ENCODE results near the gene NOSTRIN. TPM values are rescaled to one million over a fixed set of nuclear protein-coding genes. Genes with fewer than 3 reads are reported as not detected.

Gene NOSTRIN
- total and polyA plus RNA-seq, 5 experiments from 2014 or later, result 0.55 TPM; not detected in 4

- no peak for DNase-seq
- POLR2A ChIA-PET, result no interaction called here
- no peak overlapping the region for H3K4me3 Mint-ChIP-seq
- no peaks in the 10 kb centered on the region for H3K4me1 Mint-ChIP-seq
- peaks cover 0 to 3% (median 0%) of the 10 kb centered on the region in 9 donors for H3K9me3 Mint-ChIP-seq
- no peak for ATAC-seq
- H3K36me3 Mint-ChIP-seq, result no peaks in the 10 kb centered on the region
- H3K27me3 Mint-ChIP-seq, result peaks cover 0 to 2% (median 0%) of the 10 kb centered on the region in 5 donors
- H3K27ac Mint-ChIP-seq, result no peak overlapping the region
Measured at GRCh38 chr2:168794968-168795367, 7.5 kb upstream of the NOSTRIN start.

GRCh38 chr2:168796090-168796577, 6.3 kb upstream of the NOSTRIN start:
- ATAC-seq, result no peak

GRCh38 chr2:168796583-168797285, 5.7 kb upstream of the NOSTRIN start:
- Mint-ChIP-seq H3K27me3 (peaks cover 0 to 3% (median 2%) of the 10 kb centered on the region in 5 donors), H3K9me3 (no peaks in the 10 kb centered on the region), H3K27ac (peak overlapping the region in 2 of 10 donors; percentile 12), H3K4me1 (no peaks in the 10 kb centered on the region), H3K36me3 (no peaks in the 10 kb centered on the region), H3K4me3 (no peak overlapping the region)
- ATAC-seq (no peak), DNase-seq (no peak)
- POLR2A ChIA-PET, result no interaction called here

More at GRCh38 chr2:168796090-168796577, 6.3 kb upstream of the NOSTRIN start:
- POLR2A ChIA-PET, result no interaction called here
- no peak for DNase-seq
- Mint-ChIP-seq H3K27me3 (peaks cover 0 to 3% (median 2%) of the 10 kb centered on the region in 5 donors), H3K36me3 (no peaks in the 10 kb centered on the region), H3K9me3 (no peaks in the 10 kb centered on the region), H3K4me1 (no peaks in the 10 kb centered on the region), H3K4me3 (no peak overlapping the region), H3K27ac (peak overlapping the region in 2 of 10 donors; percentile 12)

GRCh38 chr2:168797286-168797655, 5.2 kb upstream of the NOSTRIN start:
- Mint-ChIP-seq H3K9me3 (no peaks in the 10 kb centered on the region), H3K27me3 (peaks cover 0 to 3% (median 2%) of the 10 kb centered on the region in 5 donors), H3K27ac (no peak overlapping the region), H3K36me3 (no peaks in the 10 kb centered on the region), H3K4me1 (no peaks in the 10 kb centered on the region), H3K4me3 (no peak overlapping the region)
- DNase-seq (no peak), ATAC-seq (no peak)
- POLR2A ChIA-PET, result no interaction called here

GRCh38 chr2:168798076-168798887, 4.2 kb upstream of the NOSTRIN start:
- no peaks in the 10 kb centered on the region for H3K36me3 Mint-ChIP-seq
- H3K4me3 Mint-ChIP-seq, result no peak overlapping the region
- DNase-seq (no peak), ATAC-seq (no peak)
- no peaks in the 10 kb centered on the region for H3K9me3 Mint-ChIP-seq
- H3K4me1 Mint-ChIP-seq, result no peaks in the 10 kb centered on the region
- no peak overlapping the region for H3K27ac Mint-ChIP-seq
- POLR2A ChIA-PET, result no interaction called here
- peaks cover 0 to 3% (median 2%) of the 10 kb centered on the region in 5 donors for H3K27me3 Mint-ChIP-seq

- Mint-ChIP-seq H3K36me3 (no peaks in the 10 kb centered on the region), H3K4me3 (no peak overlapping the region), H3K9me3 (no peaks in the 10 kb centered on the region), H3K4me1 (no peaks in the 10 kb centered on the region), H3K27ac (no peak overlapping the region), H3K27me3 (peaks cover 0 to 3% (median 1%) of the 10 kb centered on the region in 5 donors)
- DNase-seq, result no peak
- POLR2A ChIA-PET, result no interaction called here
- ATAC-seq, result no peak
Measured at GRCh38 chr2:168798888-168799410, 3.5 kb upstream of the NOSTRIN start.

- Mint-ChIP-seq H3K36me3 (no peaks in the 10 kb centered on the region), H3K27me3 (peaks cover 0 to 3% (median 0%) of the 10 kb centered on the region in 5 donors)
- POLR2A ChIA-PET, result no interaction called here
Measured at GRCh38 chr2:168801471-168801870, 966 bp upstream of the NOSTRIN start.

GRCh38 chr2:168802859-168803725, 655 bp downstream of the NOSTRIN start:
- Mint-ChIP-seq H3K4me3 (no peak overlapping the region), H3K27ac (peak overlapping the region in 1 of 10 donors; percentile 20), H3K27me3 (peaks cover 0 to 3% (median 0%) of the 10 kb centered on the region in 5 donors), H3K36me3 (no peaks in the 10 kb centered on the region), H3K9me3 (no peaks in the 10 kb centered on the region), H3K4me1 (no peaks in the 10 kb centered on the region)
- DNase-seq (no peak), ATAC-seq (no peak)
- POLR2A ChIA-PET, result no interaction called here

More at GRCh38 chr2:168801471-168801870, 966 bp upstream of the NOSTRIN start:
- Mint-ChIP-seq H3K4me3 (no peak overlapping the region), H3K9me3 (no peaks in the 10 kb centered on the region), H3K27ac (no peak overlapping the region), H3K4me1 (no peaks in the 10 kb centered on the region)
- ATAC-seq (no peak), DNase-seq (no peak)

- Mint-ChIP-seq H3K27ac (no peak overlapping the region), H3K36me3 (no peaks in the 10 kb centered on the region), H3K9me3 (no peaks in the 10 kb centered on the region), H3K27me3 (peaks cover 0 to 3% (median 0%) of the 10 kb centered on the region in 5 donors), H3K4me3 (no peak overlapping the region), H3K4me1 (no peaks in the 10 kb centered on the region)
- ATAC-seq (no peak), DNase-seq (no peak)
- POLR2A ChIA-PET, result no interaction called here
Measured at GRCh38 chr2:168804214-168804613, 1.8 kb downstream of the NOSTRIN start.

GRCh38 chr2:168805615-168806014, 3.2 kb downstream of the NOSTRIN start:
- H3K27me3 Mint-ChIP-seq, result no peaks in the 10 kb centered on the region
- POLR2A ChIA-PET, result no interaction called here
- no peaks in the 10 kb centered on the region for H3K9me3 Mint-ChIP-seq
- no peak overlapping the region for H3K4me3 Mint-ChIP-seq
- no peak for DNase-seq
- no peaks in the 10 kb centered on the region for H3K36me3 Mint-ChIP-seq
- no peak overlapping the region for H3K27ac Mint-ChIP-seq
- no peaks in the 10 kb centered on the region for H3K4me1 Mint-ChIP-seq
- ATAC-seq, result no peak

- H3K27me3 Mint-ChIP-seq, result no peaks in the 10 kb centered on the region
- no peaks in the 10 kb centered on the region for H3K36me3 Mint-ChIP-seq
- DNase-seq (no peak), ATAC-seq (no peak)
- H3K4me3 Mint-ChIP-seq, result no peak overlapping the region
- no peaks in the 10 kb centered on the region for H3K4me1 Mint-ChIP-seq
- no peaks in the 10 kb centered on the region for H3K9me3 Mint-ChIP-seq
- H3K27ac Mint-ChIP-seq, result no peak overlapping the region
- POLR2A ChIA-PET, result no interaction called here
Measured at GRCh38 chr2:168809537-168809936, 7.1 kb downstream of the NOSTRIN start.

GRCh38 chr2:168810235-168810634, 7.8 kb downstream of the NOSTRIN start:
- no peak for ATAC-seq
- no peaks in the 10 kb centered on the region for H3K9me3 Mint-ChIP-seq

More at GRCh38 chr2:168810235-168810634, 7.8 kb downstream of the NOSTRIN start:
- H3K27me3 Mint-ChIP-seq, result no peaks in the 10 kb centered on the region
- H3K27ac Mint-ChIP-seq, result no peak overlapping the region
- POLR2A ChIA-PET, result no interaction called here
- DNase-seq, result no peak
- no peak overlapping the region for H3K4me3 Mint-ChIP-seq
- no peaks in the 10 kb centered on the region for H3K4me1 Mint-ChIP-seq
- H3K36me3 Mint-ChIP-seq, result no peaks in the 10 kb centered on the region

All from naive thymus-derived CD8-positive, alpha-beta T cell (primary cell).